ENCODE data around the gene BCDIN3D.
A peak's percentile ranks its signal among the peaks of the same experiment; 100 is the strongest.
"Not testable (repeated sequence)": the region's sequence is repeated elsewhere in the genome, so short reads cannot be mapped to it uniquely, and the experiment has no call there.

Gene BCDIN3D

GRCh38 chr12:49842519-49843352 is at the start of gene BCDIN3D:
BCDIN3D (minus strand) TSS chr12:49843106; CDS start chr12:49843087, 19 bp downstream.
- peak; percentile 90 for DNase-seq

GRCh38 chr12:49892084-49892731 is 49.3 kb upstream of the BCDIN3D start:
- DNase-seq = peak; percentile 36

- DNase-seq = no peak
Observed at GRCh38 chr12:49891476-49891875, 48.6 kb upstream of the BCDIN3D start.

- DNase-seq = no peak
Observed at GRCh38 chr12:49891012-49891411, 48.1 kb upstream of the BCDIN3D start.

- DNase-seq = no peak
Observed at GRCh38 chr12:49890096-49890461, 47.2 kb upstream of the BCDIN3D start.

- DNase-seq = no peak
Observed at GRCh38 chr12:49889361-49890095, 46.6 kb upstream of the BCDIN3D start.

GRCh38 chr12:49888461-49889151 is 45.7 kb upstream of the BCDIN3D start:
- DNase-seq = no peak

GRCh38 chr12:49887536-49888401 is 44.9 kb upstream of the BCDIN3D start:
- no peak for DNase-seq

- DNase-seq = no peak
Observed at GRCh38 chr12:49887091-49887490, 44.2 kb upstream of the BCDIN3D start.

- DNase-seq = no peak
Observed at GRCh38 chr12:49885663-49886461, 43.0 kb upstream of the BCDIN3D start.

GRCh38 chr12:49885118-49885517 is 42.2 kb upstream of the BCDIN3D start:
- no peak for DNase-seq

- DNase-seq = no peak
Observed at GRCh38 chr12:49882851-49883464, 40.1 kb upstream of the BCDIN3D start.

GRCh38 chr12:49882248-49882850 is 39.4 kb upstream of the BCDIN3D start:
- DNase-seq = no peak

- no peak for DNase-seq
Observed at GRCh38 chr12:49881415-49882247, 38.7 kb upstream of the BCDIN3D start.

GRCh38 chr12:49880756-49881414 is 38.0 kb upstream of the BCDIN3D start:
- DNase-seq = no peak

GRCh38 chr12:49879065-49879464 is 36.2 kb upstream of the BCDIN3D start:
- not testable (repeated sequence) for DNase-seq

GRCh38 chr12:49878021-49878420 is 35.1 kb upstream of the BCDIN3D start:
- no peak for DNase-seq

- no peak for DNase-seq
Observed at GRCh38 chr12:49877066-49877465, 34.2 kb upstream of the BCDIN3D start.

GRCh38 chr12:49876070-49876469 is 33.2 kb upstream of the BCDIN3D start:
- no peak for DNase-seq
